IMR-90 (cell line): ENCODE data around the gene ZNRF3. TPM values are rescaled to one million over a fixed set of nuclear protein-coding genes. Genes with fewer than 3 reads are reported as not detected.

Source experiments
- ATAC-seq: fragments of 200-7000 bp; cut with Tn5 transposase; 2 replicates; pipeline ENCODE4 v1.9.1; 2020; ENCODE audit warnings: low read depth, mild to moderate bottlenecking, moderate library complexity
- BruUV-seq: library from RNA; stranded (reverse); fragments of 400-500 nt; replicated peaks from 2 replicates; lab custom pipeline; 2021; lab: Mats Ljungman, UMichigan
- CTCF ChIA-PET: fragments of 300-600 bp; formaldehyde crosslinking; extraction: SDS; loops from one replicate; lab custom pipeline; 2021; ENCODE audit warnings: antibody characterized with exemption; lab: Yijun Ruan, JAX
- POLR2A ChIA-PET: fragments of 300-600 bp; sonication (Branson Sonifier 250); formaldehyde crosslinking; loops from one replicate; lab custom pipeline; 2022; ENCODE audit warnings: antibody characterized with exemption; ENCODE audit not compliant: unreplicated experiment; lab: Charles Lee
- DNase-seq: peaks from one replicate; pipeline ENCODE4 v3.0.0; 2013
- H2AFZ ChIP-seq: replicated peaks from 2 replicates; pipeline ENCODE3; 2013; ENCODE audit warnings: low read length, mild to moderate bottlenecking; ENCODE audit not compliant: poor library complexity
- H2AK5ac ChIP-seq: 2 replicates; pipeline ENCODE4 v1.6.1; 2013; ENCODE audit warnings: low read depth, low read length, inconsistent platforms
- H2AK9ac ChIP-seq: replicated peaks from 2 replicates; pipeline ENCODE3; 2013; ENCODE audit warnings: mild to moderate bottlenecking, low read depth, low read length, moderate library complexity; ENCODE audit not compliant: poor library complexity
- H2BK120ac ChIP-seq: 2 replicates; pipeline ENCODE4 v1.6.1; 2013; ENCODE audit warnings: low read depth, low read length, inconsistent platforms
- H2BK15ac ChIP-seq: 3 replicates; pipeline ENCODE4 v1.6.1; 2013; ENCODE audit warnings: low read depth, low read length, inconsistent platforms
- H2BK20ac ChIP-seq: 2 replicates; pipeline ENCODE4 v1.6.1; 2013; ENCODE audit warnings: low read depth, mild to moderate bottlenecking, inconsistent platforms, low read length, moderate library complexity
- H2BK5ac ChIP-seq: 2 replicates; pipeline ENCODE4 v1.6.1; 2013; ENCODE audit warnings: mild to moderate bottlenecking, low read depth, low read length, inconsistent platforms; ENCODE audit not compliant: poor library complexity, severe bottlenecking
- H3K14ac ChIP-seq: replicated peaks from 2 replicates; pipeline ENCODE4 v1.6.1; 2013; ENCODE audit warnings: low read depth, low read length, inconsistent platforms
- H3K18ac ChIP-seq: 2 replicates; pipeline ENCODE4 v1.6.1; 2013; ENCODE audit warnings: low read depth, low read length, control low read depth
- H3K23ac ChIP-seq: 2 replicates; pipeline ENCODE4 v1.6.1; 2013; ENCODE audit warnings: low read depth, low read length, inconsistent platforms
- H3K27ac ChIP-seq: 2 replicates; pipeline ENCODE4 v1.5.1; 2013; ENCODE audit warnings: mild to moderate bottlenecking, control low read depth, low read length; ENCODE audit not compliant: insufficient read depth
- H3K27me3 ChIP-seq: 2 replicates; pipeline ENCODE4 v1.6.1; 2013; ENCODE audit warnings: low read length; ENCODE audit not compliant: control insufficient read depth, insufficient read depth
- H3K36me3 ChIP-seq: 2 replicates; pipeline ENCODE4 v1.6.1; 2013; ENCODE audit warnings: low read length, mixed read lengths; ENCODE audit not compliant: control insufficient read depth, insufficient read depth
- H3K4ac ChIP-seq: 2 replicates; pipeline ENCODE4 v1.6.1; 2013; ENCODE audit warnings: low read depth, low read length, inconsistent platforms
- H3K4me1 ChIP-seq: 2 replicates; pipeline ENCODE4 v1.6.1; 2013; ENCODE audit warnings: low read length, mixed read lengths; ENCODE audit not compliant: control insufficient read depth, insufficient read depth
- H3K4me2 ChIP-seq: 2 replicates; pipeline ENCODE4 v1.6.1; 2013; ENCODE audit warnings: low read depth, mild to moderate bottlenecking, control low read depth, low read length, moderate library complexity
- H3K4me3 ChIP-seq: 2 replicates; pipeline ENCODE4 v1.5.1; 2013; ENCODE audit warnings: low read depth, mild to moderate bottlenecking, control low read depth, low read length, moderate library complexity; ENCODE audit not compliant: insufficient read depth
- H3K56ac ChIP-seq: 2 replicates; pipeline ENCODE4 v1.6.1; 2013; ENCODE audit warnings: low read length, inconsistent platforms; ENCODE audit not compliant: insufficient read depth; ENCODE audit errors: extremely low read depth
- H3K79me1 ChIP-seq, 2 experiments: 2 replicates each; pipeline ENCODE4 v1.6.1; 2013; ENCODE audit warnings: low read length in 2 of 2, inconsistent platforms in 1 of 2, low read depth in 1 of 2
- H3K9ac ChIP-seq: 2 replicates; pipeline ENCODE4 v1.6.1; 2013; ENCODE audit warnings: low read depth, low read length, control low read depth
- H3K9me1 ChIP-seq: 2 replicates; pipeline ENCODE4 v1.6.1; 2013; ENCODE audit warnings: low read length, inconsistent platforms; ENCODE audit not compliant: insufficient read depth
- H3K9me3 ChIP-seq: 2 replicates; pipeline ENCODE4 v1.6.1; 2013; ENCODE audit warnings: low read length; ENCODE audit not compliant: control insufficient read depth, insufficient read depth
- H4K20me1 ChIP-seq: 2 replicates; pipeline ENCODE4 v1.6.1; 2013; ENCODE audit warnings: low read length, inconsistent platforms; ENCODE audit not compliant: insufficient read depth
- H4K5ac ChIP-seq: 2 replicates; pipeline ENCODE4 v1.6.1; 2013; ENCODE audit warnings: mild to moderate bottlenecking, low read depth, low read length, control low read depth
- H4K8ac ChIP-seq, 2 experiments: 2 replicates each; pipeline ENCODE4 v1.6.1; 2013; ENCODE audit warnings: low read depth in 2 of 2, low read length in 2 of 2, control low read depth in 1 of 2, inconsistent platforms in 1 of 2
- H4K91ac ChIP-seq: 2 replicates; pipeline ENCODE4 v1.6.1; 2013; ENCODE audit warnings: low read depth, low read length, inconsistent platforms; ENCODE audit not compliant: insufficient read depth
- CEBPB ChIP-seq: IDR thresholded peaks from 2 replicates; pipeline ENCODE4 v1.6.1; 2012; ENCODE audit warnings: low read depth, low read length, improper control_type of control experiment
- CHD1 ChIP-seq: IDR thresholded peaks from 2 replicates; pipeline ENCODE4 v1.6.1; 2012; ENCODE audit warnings: low read depth, low read length, improper control_type of control experiment
- MAFK ChIP-seq: IDR thresholded peaks from 2 replicates; pipeline ENCODE4 v1.6.1; 2012; ENCODE audit warnings: low read depth, low read length, improper control_type of control experiment
- MAZ ChIP-seq: IDR thresholded peaks from 2 replicates; pipeline ENCODE4 v1.6.1; 2012; ENCODE audit warnings: low read depth, mild to moderate bottlenecking, low read length, improper control_type of control experiment, moderate library complexity, borderline replicate concordance
- MXI1 ChIP-seq: IDR thresholded peaks from 2 replicates; pipeline ENCODE4 v1.6.1; 2012; ENCODE audit warnings: low read depth, mild to moderate bottlenecking, low read length, moderate library complexity, borderline replicate concordance
- NFE2L2 ChIP-seq: fragments of 150-350 bp; IDR thresholded peaks from 2 replicates; pipeline ENCODE4 v1.6.1; 2016; ENCODE audit warnings: low read depth, mild to moderate bottlenecking, low read length
- POLR2A ChIP-seq: IDR thresholded peaks from 2 replicates; pipeline ENCODE4 v1.6.1; 2012; ENCODE audit warnings: mild to moderate bottlenecking, low read depth, low read length
- RAD21 ChIP-seq: IDR thresholded peaks from 2 replicates; pipeline ENCODE4 v1.6.1; 2012; ENCODE audit warnings: low read length, improper control_type of control experiment
- RCOR1 ChIP-seq: IDR thresholded peaks from 2 replicates; pipeline ENCODE4 v1.6.1; 2012; ENCODE audit warnings: mild to moderate bottlenecking, low read length, improper control_type of control experiment; ENCODE audit not compliant: insufficient replicate concordance
- RFX5 ChIP-seq: IDR thresholded peaks from 2 replicates; pipeline ENCODE4 v1.8.0; 2012; ENCODE audit warnings: low read depth, mild to moderate bottlenecking, low read length, moderate library complexity
- SMC3 ChIP-seq: fragments of 150-350 bp; IDR thresholded peaks from 2 replicates; pipeline ENCODE4 v1.6.1; 2016; ENCODE audit warnings: low read depth, mild to moderate bottlenecking, antibody characterized with exemption, low read length, moderate library complexity
- WGBS, 2 experiments: methylation state at CpG; one replicate each; pipeline versions ENCODE4 v1.1.5 to v1.1.7; 2013; ENCODE audit warnings: missing lambda C conversion rate in 2 of 2; ENCODE audit not compliant: insufficient read length in 1 of 2; ENCODE audit errors: extremely low coverage in 2 of 2; 5-methylcytosine and 5-hydroxymethylcytosine counted together
- dilution Hi-C: fragments of 300-500 bp; cut with HindIII; formaldehyde crosslinking; loops from one replicate; pipeline ENCODE4 v1.14.3; 2018; ENCODE audit warnings: low sequenced_read_pairs; ENCODE audit not compliant: unreplicated experiment
- in situ Hi-C: fragments of 300-500 bp; cut with MboI; formaldehyde crosslinking; loops from 3 replicates; pipeline ENCODE4 v1.14.3; 2019; ENCODE audit warnings: low sequenced_read_pairs, inconsistent platforms, mixed read lengths
- intact Hi-C: fragments of 100-400 bp; cut with micrococcal nuclease; formaldehyde crosslinking; loops from 2 replicates; pipeline ENCODE4 v1.10.0; 2022
- polyA plus RNA-seq, 3 experiments: library from polyadenylated mRNA; depleted of rRNA; stranded (reverse); fragments of >200 nt; gene quantifications; 2 replicates each; pipeline ENCODE4 v1.2.3, GENCODE V29; 2012; ENCODE audit warnings: low replicate concordance in 1 of 3
- total RNA-seq: library from RNA; depleted of rRNA; stranded (reverse); fragments of >200 nt; gene quantifications from 2 replicates; pipeline ENCODE4 v1.2.3, GENCODE V29; 2012
- TF ChIP-seq, protein P1 (sequence below): conservative IDR thresholded peaks from 2 replicates; pipeline ENCODE4 v1.5.1; 2012; ENCODE audit warnings: mild to moderate bottlenecking, low read depth, low read length, improper control_type of control experiment
- TF ChIP-seq, protein P2 (sequence below): fragments of 150-350 bp; IDR thresholded peaks from 2 replicates; pipeline ENCODE4 v1.6.1; 2017; ENCODE audit warnings: mild to moderate bottlenecking, antibody characterized with exemption, low read length, low read depth

Gene ZNRF3
- total and polyA plus RNA-seq, 2 of the 4 experiments (the other 2 are of a cell fraction), result 1.4 to 2.4 TPM

DNA sequence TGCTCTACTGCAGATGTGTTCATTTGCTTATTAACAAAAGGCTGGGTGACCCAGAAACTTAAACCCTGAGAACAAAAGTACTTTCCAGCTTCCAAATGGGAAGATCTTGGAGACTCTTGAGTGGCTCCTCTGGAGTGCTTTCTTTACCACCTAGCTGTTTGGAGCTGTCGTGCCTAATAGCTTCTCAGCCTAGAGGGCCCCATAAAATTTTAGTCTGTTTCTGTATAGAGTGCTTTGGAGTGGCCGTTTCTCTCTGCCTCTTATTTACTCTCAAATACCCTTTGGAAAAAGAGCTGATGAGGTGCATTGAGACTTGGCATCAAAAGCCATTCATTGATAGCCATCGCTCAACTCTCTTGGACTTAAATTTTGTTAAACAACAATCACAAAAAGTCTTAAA, 50.7 kb downstream of the ZNRF3 start:
- TF ChIP-seq MXI1 (no peak), RAD21 (no peak), MAFK (no peak), SMC3 (no peak), MAZ (no peak), CHD1 (no peak), RFX5 (no peak), NFE2L2 (no peak), CEBPB (no peak), RCOR1 (no peak), POLR2A (no peak)
- TF ChIP-seq, protein P1, sequence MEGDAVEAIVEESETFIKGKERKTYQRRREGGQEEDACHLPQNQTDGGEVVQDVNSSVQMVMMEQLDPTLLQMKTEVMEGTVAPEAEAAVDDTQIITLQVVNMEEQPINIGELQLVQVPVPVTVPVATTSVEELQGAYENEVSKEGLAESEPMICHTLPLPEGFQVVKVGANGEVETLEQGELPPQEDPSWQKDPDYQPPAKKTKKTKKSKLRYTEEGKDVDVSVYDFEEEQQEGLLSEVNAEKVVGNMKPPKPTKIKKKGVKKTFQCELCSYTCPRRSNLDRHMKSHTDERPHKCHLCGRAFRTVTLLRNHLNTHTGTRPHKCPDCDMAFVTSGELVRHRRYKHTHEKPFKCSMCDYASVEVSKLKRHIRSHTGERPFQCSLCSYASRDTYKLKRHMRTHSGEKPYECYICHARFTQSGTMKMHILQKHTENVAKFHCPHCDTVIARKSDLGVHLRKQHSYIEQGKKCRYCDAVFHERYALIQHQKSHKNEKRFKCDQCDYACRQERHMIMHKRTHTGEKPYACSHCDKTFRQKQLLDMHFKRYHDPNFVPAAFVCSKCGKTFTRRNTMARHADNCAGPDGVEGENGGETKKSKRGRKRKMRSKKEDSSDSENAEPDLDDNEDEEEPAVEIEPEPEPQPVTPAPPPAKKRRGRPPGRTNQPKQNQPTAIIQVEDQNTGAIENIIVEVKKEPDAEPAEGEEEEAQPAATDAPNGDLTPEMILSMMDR, result no peak
- TF ChIP-seq, protein P2, sequence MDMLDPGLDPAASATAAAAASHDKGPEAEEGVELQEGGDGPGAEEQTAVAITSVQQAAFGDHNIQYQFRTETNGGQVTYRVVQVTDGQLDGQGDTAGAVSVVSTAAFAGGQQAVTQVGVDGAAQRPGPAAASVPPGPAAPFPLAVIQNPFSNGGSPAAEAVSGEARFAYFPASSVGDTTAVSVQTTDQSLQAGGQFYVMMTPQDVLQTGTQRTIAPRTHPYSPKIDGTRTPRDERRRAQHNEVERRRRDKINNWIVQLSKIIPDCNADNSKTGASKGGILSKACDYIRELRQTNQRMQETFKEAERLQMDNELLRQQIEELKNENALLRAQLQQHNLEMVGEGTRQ, result no peak
- in situ Hi-C loops, result no loop called here
- intact Hi-C loops, result no loop called here

More for the DNA sequence above, 50.7 kb downstream of the ZNRF3 start:
- Histone ChIP-seq H3K9me1 (peaks cover 12% of the 10 kb centered on the region; the same call in 1 of the 2 replicates), H2BK20ac (no peak overlapping the region), H3K27me3 (no peaks in the 10 kb centered on the region), H3K79me1 (peaks cover 15 to 36% of the 10 kb centered on the region in 2 experiments; a peak in 3 of 4 replicates), H3K36me3 (no peaks in the 10 kb centered on the region), H3K27ac (no peak overlapping the region), H2AFZ (no peak overlapping the region), H3K9ac (no peak overlapping the region), H2AK9ac (no peak overlapping the region), H4K5ac (no peak overlapping the region), H2BK15ac (no peak overlapping the region), H2BK5ac (no peak overlapping the region), H3K4me3 (no peak overlapping the region), H3K9me3 (no peaks in the 10 kb centered on the region), H3K23ac (no peak overlapping the region), H3K14ac (no peak overlapping the region), H3K4me2 (no peak overlapping the region), H4K20me1 (no peaks in the 10 kb centered on the region), H4K91ac (no peak overlapping the region), H3K56ac (no peak overlapping the region), H2BK120ac (no peak overlapping the region), H4K8ac (no peak overlapping the region), H3K4ac (no peak overlapping the region), H3K18ac (no peak overlapping the region), H2AK5ac (no peak overlapping the region), H3K4me1 (peaks cover 4% of the 10 kb centered on the region; the same call in 1 of the 2 replicates)
- ChIA-PET CTCF (no interaction called here), POLR2A (no interaction called here)
- no TSS peak for BruUV-seq
- no CpG with 5 or more reads among the region's 3 CpGs for WGBS, 2 experiments
- DNase-seq (no peak), ATAC-seq (no peak)
- dilution Hi-C loops, result no loop called here
